GM18519 (cell line): Measurements from ENCODE around the gene FUT6.
"Not testable (repeated sequence)": the region's sequence is repeated elsewhere in the genome, so short reads cannot be mapped to it uniquely, and the experiment has no call there.

Experiments used
- ATAC-seq: cut with Tn5 transposase; IDR thresholded peaks from one replicate; pipeline ENCODE4 v1.9.1; 2021; ENCODE audit warnings: mild to moderate bottlenecking, moderate library complexity; ENCODE audit not compliant: unreplicated experiment, low FRiP score

FUT6 gene

GRCh38 chr19:5839065-5840017 lies at the start of gene FUT6:
TSS of gene FUT6 (minus strand) at chr19:5839702. CDS start at chr19:5832567, 7,135 bp downstream.
- no peak for ATAC-seq

- not testable (repeated sequence) for ATAC-seq
Measured at GRCh38 chr19:5884065-5884811, 44.7 kb upstream of the FUT6 start.

- not testable (repeated sequence) for ATAC-seq
Measured at GRCh38 chr19:5883157-5883873, 43.8 kb upstream of the FUT6 start.

GRCh38 chr19:5882421-5882968 lies 43.0 kb upstream of the FUT6 start:
- ATAC-seq: no peak

- no peak for ATAC-seq
Measured at GRCh38 chr19:5881543-5882299, 42.2 kb upstream of the FUT6 start.

- no peak for ATAC-seq
Measured at GRCh38 chr19:5880604-5881078, 41.1 kb upstream of the FUT6 start.

- no peak for ATAC-seq
Measured at GRCh38 chr19:5880196-5880595, 40.7 kb upstream of the FUT6 start.

GRCh38 chr19:5877882-5878281 lies 38.4 kb upstream of the FUT6 start:
- ATAC-seq: no peak

GRCh38 chr19:5877427-5877826 lies 37.9 kb upstream of the FUT6 start:
- no peak for ATAC-seq

GRCh38 chr19:5874496-5874895 lies 35.0 kb upstream of the FUT6 start:
- ATAC-seq: not testable (repeated sequence)

GRCh38 chr19:5873617-5874199 lies 34.2 kb upstream of the FUT6 start:
- no peak for ATAC-seq

- no peak for ATAC-seq
Measured at GRCh38 chr19:5870986-5871394, 31.5 kb upstream of the FUT6 start.

GRCh38 chr19:5867201-5868136 lies 28.0 kb upstream of the FUT6 start:
- ATAC-seq: no peak

- ATAC-seq: no peak
Measured at GRCh38 chr19:5865772-5866171, 26.3 kb upstream of the FUT6 start.

GRCh38 chr19:5864725-5865486 lies 25.4 kb upstream of the FUT6 start:
- no peak for ATAC-seq

- no peak for ATAC-seq
Measured at GRCh38 chr19:5864013-5864720, 24.7 kb upstream of the FUT6 start.
